ENCODE results near the gene THBS4. TPM values are rescaled to one million over a fixed set of nuclear protein-coding genes. Genes with fewer than 3 reads are reported as not detected.

The THBS4 gene
- 0.58 and 1.1 TPM in 2 replicates for polyA plus RNA-seq (2012; rRNA removed)
- 0.40 and 0.56 TPM in 2 replicates for polyA plus RNA-seq (2012; cell fraction: cytosol; rRNA removed)
- polyA plus RNA-seq (2012; cell fraction: nucleus; rRNA removed), result 1.3 and 2.4 TPM in 2 replicates

DNA sequence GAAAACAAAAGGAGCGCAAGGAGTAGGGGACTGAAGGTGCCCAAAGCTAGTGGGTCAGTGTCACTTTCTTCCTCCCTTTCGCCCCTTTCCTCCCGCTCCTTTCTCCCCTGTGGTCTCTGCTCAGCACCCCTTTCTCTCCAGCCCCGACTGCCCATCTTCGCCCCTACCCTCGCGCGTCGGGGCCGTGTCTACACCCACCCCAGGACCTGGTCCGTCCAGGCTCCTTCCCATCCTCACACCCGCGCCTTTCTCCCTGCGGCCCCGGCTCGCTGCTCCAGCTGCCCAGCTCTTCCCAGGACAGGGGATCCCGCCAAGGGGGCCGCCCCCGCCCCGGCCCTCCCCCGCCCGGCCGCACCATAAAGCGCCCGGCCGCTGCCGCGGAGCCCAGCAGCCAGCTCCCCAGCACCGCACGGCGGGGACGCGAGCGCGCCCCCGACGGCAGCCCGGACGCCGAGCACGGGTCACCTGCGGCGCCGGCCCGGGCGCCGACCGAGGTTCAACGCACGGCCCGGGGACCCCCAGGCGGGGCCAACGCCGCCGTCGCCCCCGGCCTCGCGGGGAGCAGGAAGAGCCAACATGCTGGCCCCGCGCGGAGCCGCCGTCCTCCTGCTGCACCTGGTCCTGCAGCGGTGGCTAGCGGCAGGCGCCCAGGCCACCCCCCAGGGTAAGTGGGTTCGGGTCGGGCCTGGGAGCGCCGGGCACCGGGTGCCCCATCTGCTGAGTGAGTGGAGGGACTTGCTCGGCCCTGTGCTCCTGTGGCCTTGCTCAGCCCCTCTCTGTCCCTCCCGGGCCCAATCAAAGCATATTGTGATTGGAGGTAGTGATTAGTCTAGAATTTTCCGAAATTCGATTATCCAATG, at the start of gene THBS4:
Gene THBS4 (plus strand): TSS at position 387 of the 860 bp plus-strand sequence. CDS start 190 bp downstream, at position 577.
- Histone ChIP-seq H3F3A (replicated peaks; ENCODE audit: insufficient read depth) (no peaks in the 10 kb centered on the region), H3K9ac (no peak within 1 kb of the TSS), H3K4me1 (ENCODE audit: control insufficient read depth in 1 of 2, insufficient read depth in 2 of 2, low read depth in 1 of 2, low read length in 1 of 2) (peaks cover 0 to 2% of the 10 kb centered on the region in 2 experiments; a peak in 1 of 4 replicates), H3K9me3 (no peaks in the 10 kb centered on the region), H2AFZ (ENCODE audit: low read depth) (no peak within 1 kb of the TSS), H3K4me2 (no peak within 1 kb of the TSS), H3K9me2 (no peaks in the 10 kb centered on the region), H3K27me3 (ENCODE audit: insufficient read depth) (peaks cover 17% of the 10 kb centered on the region), H3K4me3 (ENCODE audit: low read depth in 2 of 2, low read length in 1 of 2) (peak within 1 kb of the TSS in 1 of 2 experiments; percentile 40; a peak in 2 of 4 replicates), H3K27ac (ENCODE audit: low read depth in 2 of 2, low read length in 1 of 2) (no peak within 1 kb of the TSS), H4K20me1 (ENCODE audit: insufficient read depth) (no peaks in the 10 kb centered on the region), H3K36me3 (replicated peaks in 1 of 2; ENCODE audit: control insufficient read depth in 1 of 2, insufficient read depth in 2 of 2, low read length in 1 of 2) (no peaks in the 10 kb centered on the region), H3K79me2 (ENCODE audit: insufficient read depth) (no peaks in the 10 kb centered on the region)
- CTCF ChIA-PET, result interaction anchor here (1.0 to 1.5 kb wide), 2 partner anchors 11 to 48 kb away, joined by 3 to 4 read pairs; no protein-coding TSS in a partner anchor
- peak; percentile 78 for DNase-seq
- POLR2A ChIA-PET, result no interaction called here
- 37% methylated on average over 43 of the region's 76 CpGs for WGBS (ENCODE audit: low lambda C conversion rate)
- TF ChIP-seq MEF2A (IDR thresholded peaks at IDR 0.05; ENCODE audit: borderline replicate concordance, low read depth) (no peak), FOXJ3 (CRISPR knock-in tag; IDR thresholded peaks at IDR 0.05) (no peak), TAF1 (IDR thresholded peaks at IDR 0.05; ENCODE audit: borderline replicate concordance, low read depth, low read length) (no peak), TCF12 (IDR thresholded peaks at IDR 0.05) (no peak), RFX5 (IDR thresholded peaks at IDR 0.05; ENCODE audit: low read length) (no peak), FOXM1 (IDR thresholded peaks at IDR 0.05; ENCODE audit: low read depth) (no peak), TEAD4 (IDR thresholded peaks at IDR 0.05; ENCODE audit: borderline replicate concordance, insufficient read depth) (no peak), RCOR1 (IDR thresholded peaks at IDR 0.05; ENCODE audit: low read length) (no peak), USF2 (IDR thresholded peaks at IDR 0.05; ENCODE audit: borderline replicate concordance, low read depth, low read length) (no peak), RAD21 (IDR thresholded peaks at IDR 0.05; ENCODE audit: low read length) (no peak), NRF1 (IDR thresholded peaks at IDR 0.05; ENCODE audit: low read depth, low read length) (no peak)
- TF ChIP-seq, protein P1, sequence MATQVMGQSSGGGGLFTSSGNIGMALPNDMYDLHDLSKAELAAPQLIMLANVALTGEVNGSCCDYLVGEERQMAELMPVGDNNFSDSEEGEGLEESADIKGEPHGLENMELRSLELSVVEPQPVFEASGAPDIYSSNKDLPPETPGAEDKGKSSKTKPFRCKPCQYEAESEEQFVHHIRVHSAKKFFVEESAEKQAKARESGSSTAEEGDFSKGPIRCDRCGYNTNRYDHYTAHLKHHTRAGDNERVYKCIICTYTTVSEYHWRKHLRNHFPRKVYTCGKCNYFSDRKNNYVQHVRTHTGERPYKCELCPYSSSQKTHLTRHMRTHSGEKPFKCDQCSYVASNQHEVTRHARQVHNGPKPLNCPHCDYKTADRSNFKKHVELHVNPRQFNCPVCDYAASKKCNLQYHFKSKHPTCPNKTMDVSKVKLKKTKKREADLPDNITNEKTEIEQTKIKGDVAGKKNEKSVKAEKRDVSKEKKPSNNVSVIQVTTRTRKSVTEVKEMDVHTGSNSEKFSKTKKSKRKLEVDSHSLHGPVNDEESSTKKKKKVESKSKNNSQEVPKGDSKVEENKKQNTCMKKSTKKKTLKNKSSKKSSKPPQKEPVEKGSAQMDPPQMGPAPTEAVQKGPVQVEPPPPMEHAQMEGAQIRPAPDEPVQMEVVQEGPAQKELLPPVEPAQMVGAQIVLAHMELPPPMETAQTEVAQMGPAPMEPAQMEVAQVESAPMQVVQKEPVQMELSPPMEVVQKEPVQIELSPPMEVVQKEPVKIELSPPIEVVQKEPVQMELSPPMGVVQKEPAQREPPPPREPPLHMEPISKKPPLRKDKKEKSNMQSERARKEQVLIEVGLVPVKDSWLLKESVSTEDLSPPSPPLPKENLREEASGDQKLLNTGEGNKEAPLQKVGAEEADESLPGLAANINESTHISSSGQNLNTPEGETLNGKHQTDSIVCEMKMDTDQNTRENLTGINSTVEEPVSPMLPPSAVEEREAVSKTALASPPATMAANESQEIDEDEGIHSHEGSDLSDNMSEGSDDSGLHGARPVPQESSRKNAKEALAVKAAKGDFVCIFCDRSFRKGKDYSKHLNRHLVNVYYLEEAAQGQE (IDR thresholded peaks at IDR 0.05; ENCODE audit: low read depth, low read length), result no peak

Data from SK-N-SH (cell line).